Frontal cortex (tissue), 4 donors: ENCODE data around the gene IFNAR1. TPM values are rescaled to one million over a fixed set of nuclear protein-coding genes. Genes with fewer than 3 reads are reported as not detected.
"Not testable (repeated sequence)": the region's sequence is repeated elsewhere in the genome, so short reads cannot be mapped to it uniquely, and the experiment has no call there.

ENCODE experiments used
- DNase-seq, 2 donors: peaks; one replicate each; pipeline ENCODE4 v3.0.0; 2012; ENCODE audit warnings: low spot score in 2 of 2
- FAIRE-seq: peaks from 2 replicates; lab custom pipeline; 2012; peaks lifted over from hg19 to GRCh38; lab: Jason Lieb, UNC
- total RNA-seq: library from RNA; depleted of rRNA; stranded (reverse); fragments of >200 nt; gene quantifications from one replicate; pipeline ENCODE4 v1.2.3, GENCODE V29; 2014
- donor health status: control.
- donor health status: control.
- donor health status: control.

Gene IFNAR1
- total RNA-seq, 1 donor from 2014 or later: 49.3 TPM

DNA sequence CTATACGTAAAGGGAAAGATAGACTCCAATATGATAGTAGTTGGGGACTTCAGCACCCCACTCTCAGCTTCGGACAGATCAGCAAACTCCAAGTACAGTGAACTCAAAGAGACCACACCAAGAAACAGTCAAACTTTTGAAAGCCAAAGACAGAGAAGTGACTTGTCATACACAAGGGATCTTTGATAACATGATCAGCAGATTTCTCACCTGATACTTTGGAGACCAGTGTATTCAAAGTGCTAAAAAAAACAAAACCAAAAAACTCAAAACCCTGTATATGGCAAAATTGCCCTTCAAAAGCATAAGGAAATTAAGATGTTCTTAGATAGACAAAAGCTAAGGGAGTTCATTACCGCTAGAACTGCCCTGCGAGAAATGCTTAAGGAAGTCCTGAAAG is 9.4 kb downstream of the IFNAR1 start:
- FAIRE-seq (no peak), DNase-seq (no peak)

DNA sequence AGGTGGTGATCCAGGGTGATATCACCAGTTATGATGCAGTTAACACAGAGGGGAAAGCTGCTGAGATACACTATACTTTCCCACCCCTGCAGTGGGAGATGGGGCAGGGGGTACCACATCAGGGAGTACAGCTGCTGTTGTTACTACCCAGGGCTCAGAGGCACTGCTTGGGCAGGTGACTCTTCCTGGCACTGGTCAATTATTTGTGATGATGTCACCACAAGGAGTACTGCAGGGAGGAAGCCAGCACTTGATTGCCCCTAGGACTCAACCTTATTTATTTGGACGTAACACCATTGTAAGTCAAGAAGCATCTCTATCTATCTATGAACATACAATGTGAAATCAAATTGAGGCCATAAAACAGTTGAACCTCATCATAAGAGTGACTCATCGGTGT is 10.1 kb downstream of the IFNAR1 start:
- FAIRE-seq (no peak), DNase-seq (no peak)

DNA sequence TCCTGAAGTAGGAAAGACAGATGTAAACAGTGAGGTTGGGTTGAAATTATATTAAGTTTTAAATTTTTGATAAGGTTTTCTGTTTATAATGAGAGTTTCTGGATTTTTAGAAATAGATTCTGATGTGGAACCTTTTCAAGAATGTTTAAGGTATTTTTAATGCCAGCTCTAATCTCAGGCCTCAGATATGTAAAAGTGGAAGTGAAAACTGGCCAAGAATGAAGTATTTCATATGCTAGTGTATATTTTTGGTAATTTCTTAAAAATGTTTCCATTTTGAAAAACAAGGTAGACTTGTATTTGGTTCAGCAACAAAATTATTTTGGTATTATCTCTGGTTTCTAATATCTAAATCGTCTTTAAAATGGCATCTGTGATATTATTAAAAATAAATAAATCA is 14.4 kb downstream of the IFNAR1 start:
- DNase-seq (no peak), FAIRE-seq (no peak)

DNA sequence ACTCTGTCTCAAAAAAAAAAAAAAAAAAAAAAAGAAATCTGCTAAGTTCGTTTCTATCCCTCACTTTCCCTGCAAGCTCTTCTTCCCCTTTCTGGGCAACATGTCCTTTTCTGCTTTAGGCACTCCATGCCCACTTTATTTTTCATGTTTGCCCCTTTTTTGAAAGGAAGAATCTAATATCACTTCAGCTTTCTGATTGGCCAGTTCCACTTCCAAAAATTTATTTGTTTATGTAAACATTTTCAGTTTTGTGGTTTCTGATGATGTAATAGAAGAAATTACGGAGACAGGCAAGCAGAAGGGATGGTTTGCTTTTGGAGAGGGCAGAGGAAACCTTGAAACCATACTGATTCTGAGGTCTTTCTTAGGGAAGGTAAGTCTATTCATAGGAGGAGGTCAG is 15.1 kb downstream of the IFNAR1 start:
- FAIRE-seq (no peak), DNase-seq (no peak)

DNA sequence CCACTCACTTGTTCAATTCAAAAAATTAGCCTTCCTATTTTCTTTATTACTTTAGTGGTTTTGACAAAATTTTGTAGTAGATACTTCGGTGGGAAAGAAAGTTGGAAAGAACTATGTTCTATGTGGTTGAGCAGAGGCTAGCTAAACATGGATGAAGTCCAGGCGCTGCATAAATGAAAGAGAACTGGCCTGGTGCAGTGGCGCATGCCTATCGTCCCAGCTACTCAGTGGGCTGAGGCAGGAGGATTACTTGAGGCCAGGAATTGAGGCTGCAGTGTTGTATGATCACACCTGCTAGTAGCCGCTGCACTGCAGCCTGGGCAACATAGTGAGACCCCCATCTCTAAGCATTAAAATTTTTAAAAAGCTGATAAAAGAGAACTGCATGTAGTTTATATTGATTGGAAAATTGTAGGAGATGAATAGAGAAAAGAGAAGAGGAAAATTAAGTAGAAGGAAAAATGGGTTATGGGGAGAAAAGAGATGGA is 21.0 kb downstream of the IFNAR1 start:
- no peak for FAIRE-seq
- no peak for DNase-seq

DNA sequence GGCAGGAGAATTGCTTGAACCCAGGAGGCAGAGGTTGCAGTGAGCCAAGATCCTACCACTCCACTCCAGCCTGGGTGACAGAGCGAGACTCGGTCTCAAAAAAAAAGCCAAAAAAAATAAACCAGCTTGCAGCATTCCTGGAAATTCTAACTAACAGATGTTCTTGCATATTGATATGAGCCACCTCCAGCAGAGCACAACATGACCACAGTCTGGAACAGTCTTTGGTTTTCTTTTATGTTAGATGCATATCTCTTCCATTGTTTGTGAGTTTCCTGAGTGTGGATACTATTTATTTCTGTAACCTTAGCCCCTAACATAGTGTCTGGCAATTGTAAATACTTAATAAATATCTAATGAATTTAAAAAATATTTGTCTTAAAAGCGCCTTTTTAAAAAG is 23.9 kb downstream of the IFNAR1 start:
- FAIRE-seq (no peak), DNase-seq (no peak)

DNA sequence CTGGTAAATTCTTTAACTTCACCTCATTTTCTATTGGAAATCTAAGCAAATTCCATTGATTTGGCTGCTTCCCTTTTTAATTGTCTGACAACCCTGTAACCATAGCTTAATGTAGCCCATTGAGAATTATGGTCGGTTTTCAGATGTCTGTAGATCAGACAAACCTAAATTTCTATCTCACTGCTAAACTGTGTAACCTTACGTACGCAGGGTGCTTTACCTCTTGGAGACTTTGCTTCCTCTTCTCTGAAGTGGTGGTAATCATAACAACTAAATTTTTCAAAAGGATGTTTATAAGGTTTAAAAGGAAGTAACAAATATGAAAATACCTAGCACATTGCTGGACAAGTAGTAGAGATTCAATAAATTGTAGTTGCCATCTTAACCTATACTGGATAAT is 25.9 kb downstream of the IFNAR1 start:
- FAIRE-seq: no peak
- no peak for DNase-seq

DNA sequence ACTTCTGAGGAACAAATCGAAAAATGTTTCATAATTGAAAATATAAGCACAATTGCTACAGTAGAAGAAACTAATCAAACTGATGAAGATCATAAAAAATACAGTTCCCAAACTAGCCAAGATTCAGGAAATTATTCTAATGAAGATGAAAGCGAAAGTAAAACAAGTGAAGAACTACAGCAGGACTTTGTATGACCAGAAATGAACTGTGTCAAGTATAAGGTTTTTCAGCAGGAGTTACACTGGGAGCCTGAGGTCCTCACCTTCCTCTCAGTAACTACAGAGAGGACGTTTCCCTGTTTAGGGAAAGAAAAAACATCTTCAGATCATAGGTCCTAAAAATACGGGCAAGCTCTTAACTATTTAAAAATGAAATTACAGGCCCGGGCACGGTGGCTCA is 30.6 kb downstream of the IFNAR1 start:
- DNase-seq (no peak), FAIRE-seq (no peak)

DNA sequence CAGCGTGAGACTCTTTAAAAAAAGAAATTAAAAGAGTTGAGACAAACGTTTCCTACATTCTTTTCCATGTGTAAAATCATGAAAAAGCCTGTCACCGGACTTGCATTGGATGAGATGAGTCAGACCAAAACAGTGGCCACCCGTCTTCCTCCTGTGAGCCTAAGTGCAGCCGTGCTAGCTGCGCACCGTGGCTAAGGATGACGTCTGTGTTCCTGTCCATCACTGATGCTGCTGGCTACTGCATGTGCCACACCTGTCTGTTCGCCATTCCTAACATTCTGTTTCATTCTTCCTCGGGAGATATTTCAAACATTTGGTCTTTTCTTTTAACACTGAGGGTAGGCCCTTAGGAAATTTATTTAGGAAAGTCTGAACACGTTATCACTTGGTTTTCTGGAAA is 31.2 kb downstream of the IFNAR1 start:
- FAIRE-seq: no peak
- DNase-seq: no peak

DNA sequence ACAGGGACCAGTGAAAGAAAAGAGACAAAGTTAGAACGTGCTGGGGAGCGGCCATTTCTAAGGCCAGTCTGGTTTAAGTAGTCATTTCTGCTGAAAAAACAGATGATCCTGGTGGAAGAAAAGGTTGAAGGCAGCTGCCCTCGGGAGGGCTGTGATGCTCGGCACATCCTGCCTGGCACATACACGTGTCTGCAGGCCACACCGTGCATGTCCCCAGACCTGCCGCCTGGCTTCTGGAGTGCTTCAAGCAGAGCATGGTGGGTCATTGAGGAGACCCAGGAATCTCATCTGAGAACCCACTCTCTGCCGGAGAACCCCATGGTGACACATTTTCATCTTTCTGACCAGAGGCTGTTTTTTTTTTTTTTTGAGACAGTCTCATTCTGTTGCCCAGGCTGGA is 32.4 kb downstream of the IFNAR1 start:
- FAIRE-seq (no peak), DNase-seq (no peak)

DNA sequence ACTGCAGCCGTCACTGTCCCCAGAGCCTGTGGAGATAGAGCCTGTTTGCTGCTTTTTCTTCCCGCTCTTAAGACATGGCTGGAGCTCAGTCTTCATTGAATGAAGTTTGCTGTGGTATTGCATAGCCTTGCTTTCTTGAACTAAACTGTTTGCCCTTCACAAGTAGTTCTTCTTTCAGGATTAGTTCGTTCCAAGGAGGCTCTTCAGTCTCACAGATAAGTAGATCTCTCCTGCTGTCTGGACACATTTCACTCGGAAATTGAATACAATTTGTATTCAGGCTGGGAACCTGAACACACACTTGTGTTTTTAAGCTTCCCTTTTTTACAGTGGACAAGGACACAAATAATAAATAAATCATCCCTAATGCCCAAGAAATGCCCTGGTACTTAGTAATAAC is 34.7 kb downstream of the IFNAR1 start:
- FAIRE-seq: no peak
- DNase-seq: no peak

DNA sequence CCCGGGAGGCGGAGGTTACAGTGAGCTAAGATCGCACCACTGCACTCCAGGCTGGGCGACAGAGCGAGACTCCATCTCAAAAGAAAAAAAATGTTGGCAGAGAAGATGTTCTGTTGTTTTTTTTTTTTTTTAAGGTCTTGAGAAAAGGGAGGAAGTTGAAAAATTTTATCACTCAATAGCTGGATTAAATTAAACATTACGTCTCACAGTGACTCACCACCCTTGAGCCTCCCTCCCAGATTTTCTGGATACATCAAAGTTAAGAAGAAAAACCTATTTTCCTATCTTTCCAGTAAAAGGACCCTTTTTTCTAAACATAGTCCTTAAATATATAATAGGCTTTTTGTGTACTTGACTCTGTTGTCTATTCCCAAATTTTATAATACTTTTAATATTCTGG is 35.5 kb downstream of the IFNAR1 start:
- no peak for DNase-seq
- FAIRE-seq: no peak

DNA sequence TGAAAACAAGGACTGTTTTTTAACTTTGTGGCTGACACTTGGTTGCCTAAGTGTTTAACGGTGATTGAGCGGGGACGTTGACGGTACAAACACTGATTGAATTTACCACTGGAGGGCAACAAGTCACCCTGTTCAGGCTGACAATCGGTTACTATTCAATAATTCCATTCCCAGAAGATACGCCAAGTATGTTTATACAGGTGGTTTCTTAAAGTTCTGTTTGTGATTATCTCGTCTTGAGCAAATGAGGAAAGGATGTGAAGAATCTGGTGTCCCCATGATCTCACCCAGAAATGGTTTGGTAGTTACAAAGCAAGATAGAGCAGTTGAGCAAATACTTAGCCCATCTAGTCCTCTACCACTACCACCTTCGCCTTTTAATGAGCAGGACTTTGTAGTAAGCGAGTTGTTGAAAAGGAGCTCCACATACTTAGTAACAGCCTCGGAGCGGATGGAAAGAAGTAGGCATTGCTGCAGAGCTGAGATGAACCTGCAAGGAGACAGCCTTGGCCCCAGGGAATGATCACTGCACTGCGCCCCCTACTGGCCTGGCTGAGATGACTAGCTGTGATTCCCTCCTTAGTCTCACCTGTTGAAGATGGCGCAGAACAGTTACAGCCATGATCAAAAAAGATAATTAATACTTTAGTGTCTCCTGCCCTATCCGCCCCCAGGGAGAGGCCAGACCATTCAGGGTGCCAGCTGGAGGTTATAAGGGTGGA is 36.3 kb downstream of the IFNAR1 start:
- DNase-seq (peak; percentile 26 to 54), FAIRE-seq (no peak)

DNA sequence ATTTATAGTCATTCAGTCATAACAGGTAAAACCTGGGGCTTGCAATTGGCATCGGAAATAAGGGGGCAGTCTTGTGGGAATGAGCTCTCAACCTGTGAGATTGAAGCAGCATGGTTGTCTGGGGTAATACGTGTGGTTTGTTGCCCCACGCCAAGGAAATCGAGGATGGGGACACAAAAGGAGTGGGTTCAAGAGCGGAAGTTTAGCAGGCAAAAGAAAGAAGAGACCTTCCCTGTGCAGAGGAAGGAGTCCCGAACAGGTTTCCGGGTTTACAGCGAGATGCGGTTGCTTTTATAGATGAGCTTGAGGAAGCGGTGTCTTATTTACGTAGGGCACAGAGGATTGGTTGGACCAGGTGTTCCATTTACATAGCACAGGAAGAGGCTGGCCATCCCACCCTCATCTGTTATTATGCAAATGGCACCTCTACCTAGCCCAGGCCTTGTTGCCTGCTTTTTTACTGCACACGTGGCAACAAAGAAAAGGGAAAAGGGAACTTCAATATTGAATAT is 37.3 kb downstream of the IFNAR1 start:
- no peak for FAIRE-seq
- no peak for DNase-seq

DNA sequence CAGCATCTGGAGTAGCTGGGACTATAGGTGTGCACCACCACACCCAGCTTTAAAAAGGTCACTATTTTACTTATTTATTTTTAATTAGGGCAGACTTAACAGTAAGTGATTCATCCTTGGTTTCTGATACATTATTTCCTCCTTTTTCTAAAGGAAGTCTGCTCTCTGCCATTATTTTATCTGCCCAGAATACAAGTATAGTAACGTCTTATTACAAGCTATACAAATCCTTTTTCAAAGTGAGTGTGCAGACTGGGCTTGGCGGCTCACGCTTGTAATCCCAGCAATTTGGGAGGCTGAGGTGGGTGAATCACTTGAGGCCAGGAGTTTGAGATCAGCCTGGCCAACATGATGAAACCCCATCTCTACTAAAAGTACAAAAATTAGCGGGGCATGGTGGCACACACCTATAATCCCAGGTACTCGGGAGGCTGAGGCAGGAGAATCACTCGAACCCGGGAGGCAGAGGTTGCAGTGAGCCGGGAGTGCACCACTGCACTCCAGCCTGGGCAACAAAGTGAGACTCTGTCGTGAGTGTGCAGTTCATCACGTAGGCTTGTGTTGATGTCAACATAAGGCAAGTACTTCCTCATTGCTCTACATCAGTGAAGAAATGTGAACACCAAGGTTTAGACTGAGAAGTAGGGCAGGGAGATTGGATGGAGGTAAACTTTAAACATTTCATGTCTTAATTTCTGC is 39.3 kb downstream of the IFNAR1 start:
- not testable (repeated sequence) for DNase-seq, FAIRE-seq

DNA sequence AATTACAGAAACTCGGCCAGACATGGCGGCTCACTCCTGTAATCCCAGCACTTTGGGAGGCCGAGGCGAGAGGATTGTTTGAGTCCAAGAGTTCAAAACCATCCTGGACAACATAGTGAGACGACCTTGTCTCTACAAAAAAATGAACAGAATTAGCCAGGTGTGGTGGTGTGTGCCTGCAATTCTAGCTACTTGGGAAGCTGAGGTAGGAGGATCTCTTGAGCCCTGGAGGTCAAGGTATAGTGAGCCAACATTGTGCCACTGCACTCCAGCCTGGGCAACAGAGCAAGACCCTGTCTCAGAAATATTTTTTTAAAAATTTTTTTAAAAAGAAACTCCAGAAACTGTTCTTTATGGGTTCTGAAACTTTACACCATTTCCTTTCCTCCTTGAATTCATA is 40.1 kb downstream of the IFNAR1 start:
- FAIRE-seq (no peak), DNase-seq (no peak)

DNA sequence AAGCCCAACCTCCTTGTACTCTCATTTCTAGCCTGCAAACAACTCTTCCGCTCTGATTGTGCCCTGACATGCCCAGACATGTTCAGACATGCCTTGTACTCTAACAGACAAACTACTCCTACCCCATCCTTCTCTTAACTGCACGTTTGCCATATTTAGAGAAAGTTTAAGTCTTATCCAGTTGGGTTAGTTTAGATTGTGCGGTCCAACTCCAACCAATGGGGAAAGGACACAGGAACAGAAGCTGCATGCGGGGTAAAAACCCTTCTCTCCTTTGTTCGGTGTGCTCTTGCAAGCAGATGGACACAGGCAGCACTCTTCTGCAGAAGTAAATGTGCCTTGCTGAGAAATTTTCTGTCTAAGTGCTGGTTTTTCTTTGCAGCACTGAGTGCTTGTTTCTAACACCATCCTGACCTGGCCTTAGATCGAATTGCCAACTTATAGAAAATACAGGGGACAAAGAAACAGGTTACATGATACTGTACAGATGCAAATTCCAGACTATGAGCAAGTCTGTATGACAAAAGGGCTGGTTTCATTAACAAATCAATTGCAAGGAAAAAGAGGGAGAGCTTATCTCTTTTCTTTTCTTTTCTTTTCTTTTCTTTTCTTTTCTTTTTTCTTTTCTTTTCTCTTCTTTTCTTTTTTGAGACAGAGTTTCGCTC is 42.7 kb downstream of the IFNAR1 start:
- FAIRE-seq: no peak

DNA sequence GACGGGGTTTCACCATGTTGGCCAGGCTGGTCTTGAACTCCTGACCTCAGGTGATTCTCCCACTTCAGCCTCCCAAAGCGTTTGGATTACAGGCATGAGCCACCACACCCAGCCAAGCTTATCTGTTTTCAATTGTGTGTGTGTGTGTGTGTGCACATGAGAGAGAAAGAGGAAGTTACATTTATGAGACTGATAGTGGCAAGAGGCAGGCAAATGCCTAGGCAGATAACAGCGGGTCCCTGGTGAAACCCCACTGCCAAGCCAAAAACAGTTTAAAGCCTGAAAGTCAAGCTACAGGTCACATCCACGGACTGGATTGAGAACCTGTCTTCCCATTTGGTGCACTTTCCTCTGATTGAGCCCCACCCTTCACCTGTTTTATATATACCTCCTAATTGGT is 43.4 kb downstream of the IFNAR1 start:
- FAIRE-seq: no peak
- no peak for DNase-seq

More for the DNA sequence above, 42.7 kb downstream of the IFNAR1 start:
- no peak for DNase-seq

DNA sequence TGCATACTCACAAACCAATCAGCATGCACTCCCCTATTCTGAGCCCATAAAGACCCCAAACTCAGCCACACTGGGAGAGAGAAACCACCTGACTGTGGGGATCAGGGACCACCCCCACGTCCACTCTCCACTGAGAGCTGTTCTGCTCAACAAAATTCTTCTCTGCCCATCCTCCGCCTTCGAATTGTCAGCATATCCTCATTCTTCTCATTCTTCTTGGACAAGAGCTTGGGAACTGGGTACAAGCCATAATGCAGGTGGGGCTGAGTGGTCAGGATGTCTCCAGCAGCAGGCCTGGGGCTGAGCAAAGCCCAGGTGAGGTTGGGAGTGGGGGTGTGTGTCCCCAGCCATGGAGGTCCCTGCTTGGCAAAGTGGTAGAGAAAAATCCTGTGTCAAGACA is 43.8 kb downstream of the IFNAR1 start:
- DNase-seq (no peak), FAIRE-seq (no peak)

DNA sequence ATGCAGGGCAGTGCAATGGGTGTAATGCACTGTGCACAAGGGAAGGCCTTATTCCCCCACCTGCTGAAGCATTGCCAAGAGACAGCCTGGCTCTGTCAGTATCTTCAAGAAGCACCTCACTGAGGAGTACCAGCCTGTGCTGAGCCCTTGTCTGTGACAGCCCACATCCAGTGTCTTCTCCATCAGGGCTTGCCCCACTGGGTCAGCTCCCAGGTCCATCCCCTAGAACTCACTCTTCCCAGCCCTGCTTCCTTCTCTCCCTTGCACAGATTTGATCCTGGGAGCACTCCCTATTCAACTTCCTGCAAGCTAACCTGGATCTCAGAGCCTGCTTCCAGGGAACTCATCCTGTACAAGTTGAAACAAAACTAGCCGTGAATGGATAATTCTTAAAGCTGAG is 44.8 kb downstream of the IFNAR1 start:
- FAIRE-seq (no peak), DNase-seq (no peak)

DNA sequence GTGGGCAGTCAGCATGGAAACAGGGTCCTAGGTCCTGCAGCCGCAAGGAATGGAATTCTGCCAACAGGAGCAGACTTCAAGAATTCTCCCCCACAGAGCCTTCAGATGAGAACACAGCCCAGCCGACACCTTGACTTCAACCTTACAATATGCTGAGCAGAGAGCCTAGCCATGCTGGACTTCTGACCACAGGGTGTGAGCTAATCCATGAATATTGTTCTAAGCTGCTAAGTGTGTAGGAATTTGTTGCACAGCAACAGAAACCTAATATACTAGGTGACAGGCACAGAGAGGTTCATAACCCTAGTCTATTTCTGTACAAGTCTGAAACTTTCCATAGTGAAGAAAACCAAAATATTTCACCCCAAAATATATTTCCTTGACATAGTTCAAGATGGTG is 45.5 kb downstream of the IFNAR1 start:
- no peak for FAIRE-seq
- no peak for DNase-seq
